ENCODE data around the gene LTBR.

DNA sequence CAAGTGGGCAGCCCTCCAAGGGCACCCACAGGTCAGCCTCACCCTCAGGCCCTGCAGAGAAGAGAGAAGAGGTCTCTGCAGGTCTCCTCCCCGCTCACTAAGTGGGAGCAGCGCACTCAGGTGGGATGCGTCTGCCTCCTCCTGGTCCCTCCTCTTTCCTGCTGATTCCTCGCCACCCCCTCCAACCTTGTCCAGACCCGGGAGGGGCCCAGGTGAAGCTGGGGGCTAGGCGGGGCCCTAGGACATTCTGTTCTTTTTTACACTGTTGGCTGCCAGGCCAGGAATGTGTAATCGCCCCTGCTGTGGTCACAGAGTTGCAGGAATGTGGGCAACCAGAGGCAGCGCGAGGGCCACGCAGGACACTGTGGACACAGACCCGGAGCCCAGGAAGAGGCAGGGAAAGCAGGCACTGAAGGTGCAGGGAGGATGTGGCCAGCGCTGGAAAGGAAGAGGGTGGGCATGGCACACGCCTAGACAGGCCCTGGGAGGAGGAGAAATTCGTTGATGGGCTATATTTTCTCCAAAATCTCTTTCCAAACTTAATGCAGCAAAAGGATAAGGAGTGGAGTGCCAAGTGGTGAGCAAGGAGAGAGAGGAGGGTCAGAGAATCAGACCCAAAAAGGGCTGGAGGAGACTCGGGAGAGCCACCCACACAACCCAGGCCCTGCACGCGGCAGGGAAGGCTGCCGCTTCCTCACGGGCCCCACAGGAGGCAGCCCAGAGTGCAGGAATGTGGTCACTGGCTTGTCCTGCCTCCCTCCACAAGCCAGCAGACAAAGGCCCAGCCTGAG, 7.7 kb upstream of the LTBR start:
- TF ChIP-seq, protein P1, sequence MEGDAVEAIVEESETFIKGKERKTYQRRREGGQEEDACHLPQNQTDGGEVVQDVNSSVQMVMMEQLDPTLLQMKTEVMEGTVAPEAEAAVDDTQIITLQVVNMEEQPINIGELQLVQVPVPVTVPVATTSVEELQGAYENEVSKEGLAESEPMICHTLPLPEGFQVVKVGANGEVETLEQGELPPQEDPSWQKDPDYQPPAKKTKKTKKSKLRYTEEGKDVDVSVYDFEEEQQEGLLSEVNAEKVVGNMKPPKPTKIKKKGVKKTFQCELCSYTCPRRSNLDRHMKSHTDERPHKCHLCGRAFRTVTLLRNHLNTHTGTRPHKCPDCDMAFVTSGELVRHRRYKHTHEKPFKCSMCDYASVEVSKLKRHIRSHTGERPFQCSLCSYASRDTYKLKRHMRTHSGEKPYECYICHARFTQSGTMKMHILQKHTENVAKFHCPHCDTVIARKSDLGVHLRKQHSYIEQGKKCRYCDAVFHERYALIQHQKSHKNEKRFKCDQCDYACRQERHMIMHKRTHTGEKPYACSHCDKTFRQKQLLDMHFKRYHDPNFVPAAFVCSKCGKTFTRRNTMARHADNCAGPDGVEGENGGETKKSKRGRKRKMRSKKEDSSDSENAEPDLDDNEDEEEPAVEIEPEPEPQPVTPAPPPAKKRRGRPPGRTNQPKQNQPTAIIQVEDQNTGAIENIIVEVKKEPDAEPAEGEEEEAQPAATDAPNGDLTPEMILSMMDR (IDR thresholded peaks at IDR 0.05) = peak; percentile 15 to 50 (median 35)
- TF ChIP-seq POLR2A (IDR thresholded peaks at IDR 0.05) = peak; percentile 58
- peak; percentile 74 to 92 (median 89) for TF ChIP-seq POLR2AphosphoS5 (IDR thresholded peaks at IDR 0.05)
